GM10248 (cell line): ENCODE data around the gene KRABD2.

Source experiments
- CTCF ChIA-PET: fragments of 300-600 bp; sonication (Branson Sonifier 250); formaldehyde crosslinking; extraction: SDS; loops from one replicate; lab custom pipeline; 2021; ENCODE audit warnings: antibody characterized with exemption; lab: Yijun Ruan, JAX
- POLR2A ChIA-PET: fragments of 350-650 bp; sonication (Branson Sonifier 250); formaldehyde crosslinking; extraction: SDS; loops from one replicate; lab custom pipeline; 2020; ENCODE audit warnings: antibody characterized with exemption; lab: Yijun Ruan, JAX
- DNase-seq: peaks from one replicate; pipeline ENCODE4 v3.0.0; 2012; ENCODE audit errors: extremely low spot score
- CTCF ChIP-seq: IDR thresholded peaks from 2 replicates; pipeline ENCODE4 v1.5.1; 2012; ENCODE audit warnings: mild to moderate bottlenecking, low read depth; ENCODE audit errors: extremely low read depth, missing control alignments, control extremely low read depth

The KRABD2 gene

GRCh38 chr17:8417806-8418205 is 41.3 kb upstream of the KRABD2 start:
- DNase-seq: no peak
- ChIA-PET CTCF (interaction anchor here (1.0 to 3.3 kb wide), 3 partner anchors 8 to 328 kb away, joined by 3 to 9 read pairs (median 3); no protein-coding TSS in a partner anchor), POLR2A (no interaction called here)
- no peak for TF ChIP-seq CTCF

- no peak for DNase-seq
- ChIA-PET POLR2A (no interaction called here), CTCF (no interaction called here)
- TF ChIP-seq CTCF: no peak
Observed at GRCh38 chr17:8413938-8414337, 37.4 kb upstream of the KRABD2 start.

GRCh38 chr17:8413328-8413727 is 36.8 kb upstream of the KRABD2 start:
- CTCF ChIA-PET: no interaction called here
- DNase-seq: no peak
- no peak for TF ChIP-seq CTCF
- POLR2A ChIA-PET: no interaction called here

GRCh38 chr17:8412089-8412488 is 35.6 kb upstream of the KRABD2 start:
- no peak for DNase-seq
- no peak for TF ChIP-seq CTCF
- POLR2A ChIA-PET: no interaction called here
- CTCF ChIA-PET: interaction anchor here (1.5 to 5.9 kb wide), 3 partner anchors 8 to 334 kb away, joined by 5 to 53 read pairs (median 26); no protein-coding TSS in a partner anchor

- DNase-seq: no peak
- ChIA-PET POLR2A (no interaction called here), CTCF (interaction anchor here (1.0 to 5.9 kb wide), 17 partner anchors 9 to 588 kb away, joined by 3 to 53 read pairs (median 5); partner anchors contain the start of genes KRABD2, MYH10 and NDEL1)
- no peak for TF ChIP-seq CTCF
Observed at GRCh38 chr17:8410883-8411238, 34.4 kb upstream of the KRABD2 start.

GRCh38 chr17:8409966-8410882 is 33.7 kb upstream of the KRABD2 start:
- DNase-seq: peak; percentile 71
- TF ChIP-seq CTCF: peak; percentile 76
- ChIA-PET POLR2A (no interaction called here), CTCF (interaction anchor here (0.7 to 5.9 kb wide), 35 partner anchors 8 to 1145 kb away, joined by 3 to 53 read pairs (median 4); partner anchors contain the start of genes KRABD2, MYH10, NDEL1 and RNF222)
